Sigmoid colon (tissue), 7 donors: ENCODE measurements around the gene MORN1. TPM values are rescaled to one million over a fixed set of nuclear protein-coding genes. Genes with fewer than 3 reads are reported as not detected.
A peak's percentile ranks its signal among the peaks of the same experiment; 100 is the strongest.
"Not testable (repeated sequence)": the region's sequence is repeated elsewhere in the genome, so short reads cannot be mapped to it uniquely, and the experiment has no call there.

Source experiments
- DNase-seq: peaks from one replicate; pipeline ENCODE4 v3.0.0-alpha.2; 2019
- H3K27ac ChIP-seq, 4 donors: fragments of 200-600 bp; sonication (generic); one replicate each; pipeline ENCODE4 v1.5.1; 2016 to 2019; ENCODE audit warnings: mild to moderate bottlenecking in 1 of 4
- H3K27me3 ChIP-seq, 3 donors: fragments of 200-600 bp; sonication (generic); one replicate each; pipeline ENCODE4 v1.5.1; 2019; ENCODE audit warnings: mild to moderate bottlenecking in 1 of 3
- H3K36me3 ChIP-seq, 4 donors: fragments of 200-600 bp; sonication (generic); one replicate each; pipeline ENCODE4 v1.5.1; 2016 to 2019
- H3K4me1 ChIP-seq, 4 donors: fragments of 200-600 bp; sonication (generic); one replicate each; pipeline ENCODE4 v1.5.1; 2017 to 2019
- H3K4me3 ChIP-seq, 4 donors: fragments of 200-600 bp; sonication (generic); one replicate each; pipeline ENCODE4 v1.5.1; 2017 to 2019; ENCODE audit warnings: mild to moderate bottlenecking in 2 of 4, moderate library complexity in 1 of 4
- H3K9me3 ChIP-seq, 4 donors: fragments of 200-600 bp in 3 of 4; sonication (generic) in 3 of 4; one replicate each; pipeline versions ENCODE4 v1.5.1 to v1.6.1; 2013 to 2019
- CTCF ChIP-seq, 4 experiments: fragments of 450-650 bp in 3 of 4; fragments of 200-600 bp in 1 of 4; IDR thresholded peaks; one replicate each; pipeline ENCODE4 v1.5.1; 2016 to 2019; ENCODE audit warnings: antibody characterized with exemption in 4 of 4, mild to moderate bottlenecking in 3 of 4, moderate library complexity in 2 of 4
- EP300 ChIP-seq, 4 donors: sonication (generic); formaldehyde crosslinking; IDR thresholded peaks; one replicate each; pipeline ENCODE4 v1.6.1; 2017; ENCODE audit warnings: antibody characterized with exemption in 4 of 4
- POLR2A ChIP-seq, 2 donors: fragments of 450-650 bp; IDR thresholded peaks; one replicate each; pipeline ENCODE4 v1.6.1; 2016; ENCODE audit warnings: antibody characterized with exemption in 2 of 2, mild to moderate bottlenecking in 2 of 2, moderate library complexity in 2 of 2
- POLR2AphosphoS5 ChIP-seq, 4 donors: sonication (generic); formaldehyde crosslinking; IDR thresholded peaks; one replicate each; pipeline ENCODE4 v1.6.1; 2017; ENCODE audit warnings: antibody characterized with exemption in 4 of 4
- WGBS, 2 donors: extraction: QIAGEN DNeasy Blood & Tissue Kit; methylation state at CpG; one replicate each; pipeline ENCODE4 v1.1.7; 2013; 5-methylcytosine and 5-hydroxymethylcytosine counted together
- intact Hi-C: fragments of 100-400 bp; cut with DNase I; formaldehyde crosslinking; loops from one replicate; pipeline ENCODE4 v1.15.1; 2023
- polyA plus RNA-seq, 3 donors: library from polyadenylated mRNA; stranded (reverse); fragments of 200-250 nt; gene quantifications; one replicate each; pipeline ENCODE4 v1.2.3, GENCODE V29; 2013
- total RNA-seq, 4 donors: library from RNA; depleted of rRNA; stranded (reverse); fragments of >200 nt; gene quantifications; one replicate each; pipeline ENCODE4 v1.1.0, GENCODE V29; 2016
- donor health status: healthy with polysubstance abuse.
- donor health status: Bipolar disorder and iron deficiency.
- donor health status: healthy.

MORN1 gene
- 1 to 10 TPM; 6.2 to 9.1 (median 6.7) TPM for total RNA-seq
- polyA plus RNA-seq: 1 to 10 TPM; 2.4 to 9.1 (median 2.5) TPM

- peaks cover 0 to 37% (median 8%) of the 10 kb centered on the region in 4 donors for H3K36me3 ChIP-seq
- peaks cover 0 to 45% (median 40%) of the 10 kb centered on the region in 4 donors for H3K4me1 ChIP-seq
- WGBS, 2 donors: 0 to 1% methylated on average over 103 of the region's 103 CpGs
- H3K4me3 ChIP-seq: peak within 1 kb of the TSS; percentile 71 to 100 (median 85)
- no peaks in the 10 kb centered on the region for H3K9me3 ChIP-seq
- H3K27me3 ChIP-seq: no peaks in the 10 kb centered on the region
- peak in 1 of 4 donors; percentile 69 for TF ChIP-seq EP300 (IDR thresholded peaks at IDR 0.05)
- no peak for TF ChIP-seq CTCF (IDR thresholded peaks at IDR 0.05)
- TF ChIP-seq POLR2AphosphoS5 (IDR thresholded peaks at IDR 0.05): peak; percentile 64 to 92 (median 88)
- TF ChIP-seq POLR2A (IDR thresholded peaks at IDR 0.05): peak; percentile 16 to 41
- peak; percentile 99 for DNase-seq
- intact Hi-C loops: loop anchor here (1.0 to 5.0 kb wide), 3 partner anchors 21 to 259 kb away; partner anchors contain the start of genes FAAP20 and PEX10
- peak within 1 kb of the TSS; percentile 83 to 96 (median 92) for H3K27ac ChIP-seq
Measured at GRCh38 chr1:2391041-2391930, at the start of gene MORN1, which contains the start of gene RER1. Gene MORN1 (minus strand): TSS chr1:2391554. CDS start chr1:2391533, 21 bp downstream. Gene RER1 (plus strand): TSS chr1:2391841. CDS start chr1:2395791, 3,950 bp downstream.

GRCh38 chr1:2440346-2440745 lies 49.0 kb upstream of the MORN1 start:
- intact Hi-C loops, H3K4me1 ChIP-seq, H3K9me3 ChIP-seq, DNase-seq, H3K4me3 ChIP-seq, H3K36me3 ChIP-seq, H3K27ac ChIP-seq: not testable (repeated sequence)
- H3K27me3 ChIP-seq: peaks cover 7 to 79% (median 34%) of the 10 kb centered on the region in 3 donors
- WGBS, 2 donors: 90 to 95% methylated on average over 23 of the region's 23 CpGs

GRCh38 chr1:2439369-2439768 lies 48.0 kb upstream of the MORN1 start:
- no peak overlapping the region for H3K27ac ChIP-seq
- H3K4me3 ChIP-seq: no peak overlapping the region
- peaks cover 7 to 77% (median 30%) of the 10 kb centered on the region in 3 donors for H3K27me3 ChIP-seq
- no peaks in the 10 kb centered on the region for H3K36me3 ChIP-seq
- WGBS, 2 donors: 80 to 82% methylated on average over 15 of the region's 15 CpGs
- TF ChIP-seq POLR2AphosphoS5 (IDR thresholded peaks at IDR 0.05) (no peak), POLR2A (IDR thresholded peaks at IDR 0.05) (no peak), CTCF (IDR thresholded peaks at IDR 0.05) (no peak), EP300 (IDR thresholded peaks at IDR 0.05) (no peak)
- H3K4me1 ChIP-seq: no peaks in the 10 kb centered on the region
- no peaks in the 10 kb centered on the region for H3K9me3 ChIP-seq
- no peak for DNase-seq
- intact Hi-C loops: no loop called here

DNA sequence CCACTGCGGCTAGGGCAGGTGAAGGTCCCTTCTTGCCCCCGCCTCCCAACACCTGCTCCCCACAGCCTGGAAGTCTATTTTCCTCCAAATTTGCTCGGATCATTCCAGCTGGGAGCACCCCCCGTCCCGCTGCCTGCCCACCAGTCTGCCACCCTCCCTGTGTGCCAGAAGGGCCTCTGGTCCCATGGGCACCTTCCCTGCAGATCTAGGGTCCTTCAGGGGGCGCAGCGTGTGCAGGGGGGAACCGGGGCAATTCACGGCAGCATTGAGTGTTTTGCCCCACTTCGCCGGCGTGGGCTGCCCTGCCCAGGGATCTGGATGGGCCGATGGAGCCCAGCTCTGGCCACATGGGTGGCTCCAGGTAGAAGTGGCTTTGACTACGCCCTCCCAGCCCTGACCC lies 47.3 kb upstream of the MORN1 start:
- intact Hi-C loops: no loop called here
- DNase-seq: no peak
- TF ChIP-seq CTCF (IDR thresholded peaks at IDR 0.05): no peak
- TF ChIP-seq POLR2AphosphoS5 (IDR thresholded peaks at IDR 0.05): no peak

DNA sequence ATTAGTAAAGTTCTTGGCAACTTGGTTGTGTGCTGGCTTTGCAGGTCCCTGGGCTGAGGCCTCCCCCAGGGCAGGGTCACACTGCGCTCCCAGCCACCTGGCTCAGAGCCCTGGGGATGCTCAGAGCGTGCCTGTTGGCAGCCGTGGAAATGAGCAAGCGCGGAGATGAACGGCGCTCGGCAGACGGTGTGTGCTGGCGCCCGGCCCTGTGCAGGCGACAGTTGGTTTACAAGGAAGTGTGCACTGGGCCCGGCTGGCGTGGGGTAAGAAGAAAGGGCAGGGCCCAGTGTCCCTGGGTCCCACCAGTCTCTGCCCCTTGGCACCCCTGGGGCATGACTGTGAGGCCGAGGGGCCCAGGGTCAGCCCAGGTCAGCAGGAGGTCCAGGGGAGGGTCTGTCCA lies 46.7 kb upstream of the MORN1 start:
- Histone ChIP-seq H3K9me3 (no peaks in the 10 kb centered on the region), H3K36me3 (no peaks in the 10 kb centered on the region), H3K27ac (no peak overlapping the region), H3K27me3 (peaks cover 3 to 79% (median 31%) of the 10 kb centered on the region in 3 donors), H3K4me3 (no peak overlapping the region), H3K4me1 (no peaks in the 10 kb centered on the region)
- TF ChIP-seq POLR2AphosphoS5 (IDR thresholded peaks at IDR 0.05): no peak
- no peak for TF ChIP-seq EP300 (IDR thresholded peaks at IDR 0.05)
- no peak for TF ChIP-seq POLR2A (IDR thresholded peaks at IDR 0.05)
- no peak for TF ChIP-seq CTCF (IDR thresholded peaks at IDR 0.05)
- DNase-seq: no peak
- WGBS, 2 donors: 12 to 59% methylated on average over 15 of the region's 15 CpGs
- intact Hi-C loops: no loop called here

More for the DNA sequence above, 47.3 kb upstream of the MORN1 start:
- H3K4me3 ChIP-seq: no peak overlapping the region
- 90 to 94% methylated on average over 14 of the region's 14 CpGs for WGBS, 2 donors
- H3K27ac ChIP-seq: no peak overlapping the region
- H3K27me3 ChIP-seq: peaks cover 7 to 77% (median 29%) of the 10 kb centered on the region in 3 donors
- H3K36me3 ChIP-seq: no peaks in the 10 kb centered on the region
- no peaks in the 10 kb centered on the region for H3K9me3 ChIP-seq
- no peaks in the 10 kb centered on the region for H3K4me1 ChIP-seq
